ENCODE data around the gene SLC25A30. TPM values are rescaled to one million over a fixed set of nuclear protein-coding genes. Genes with fewer than 3 reads are reported as not detected.

The SLC25A30 gene
- total RNA-seq, 2 experiments from 2014 or later = 23.2 to 28.6 TPM

- ATAC-seq (ENCODE audit: poor library complexity) = no peak
- Histone ChIP-seq H3K4me3 (ENCODE audit: low read length) (no peak overlapping the region), H3K36me3 (ENCODE audit: insufficient read depth, low read length) (no peaks in the 10 kb centered on the region), H3K9me3 (ENCODE audit: control insufficient read depth in 1 of 2, insufficient read depth in 1 of 2, low read length in 2 of 2) (no peaks in the 10 kb centered on the region), H3K4me1 (ENCODE audit: insufficient read depth, low read length) (peaks cover 5% of the 10 kb centered on the region), H3K27me3 (ENCODE audit: control insufficient read depth in 1 of 2, insufficient read depth in 2 of 2, low read length in 2 of 2) (no peaks in the 10 kb centered on the region), H3K27ac (ENCODE audit: low read depth in 1 of 2, low read length in 2 of 2) (no peak overlapping the region)
- TF ChIP-seq, protein P1, sequence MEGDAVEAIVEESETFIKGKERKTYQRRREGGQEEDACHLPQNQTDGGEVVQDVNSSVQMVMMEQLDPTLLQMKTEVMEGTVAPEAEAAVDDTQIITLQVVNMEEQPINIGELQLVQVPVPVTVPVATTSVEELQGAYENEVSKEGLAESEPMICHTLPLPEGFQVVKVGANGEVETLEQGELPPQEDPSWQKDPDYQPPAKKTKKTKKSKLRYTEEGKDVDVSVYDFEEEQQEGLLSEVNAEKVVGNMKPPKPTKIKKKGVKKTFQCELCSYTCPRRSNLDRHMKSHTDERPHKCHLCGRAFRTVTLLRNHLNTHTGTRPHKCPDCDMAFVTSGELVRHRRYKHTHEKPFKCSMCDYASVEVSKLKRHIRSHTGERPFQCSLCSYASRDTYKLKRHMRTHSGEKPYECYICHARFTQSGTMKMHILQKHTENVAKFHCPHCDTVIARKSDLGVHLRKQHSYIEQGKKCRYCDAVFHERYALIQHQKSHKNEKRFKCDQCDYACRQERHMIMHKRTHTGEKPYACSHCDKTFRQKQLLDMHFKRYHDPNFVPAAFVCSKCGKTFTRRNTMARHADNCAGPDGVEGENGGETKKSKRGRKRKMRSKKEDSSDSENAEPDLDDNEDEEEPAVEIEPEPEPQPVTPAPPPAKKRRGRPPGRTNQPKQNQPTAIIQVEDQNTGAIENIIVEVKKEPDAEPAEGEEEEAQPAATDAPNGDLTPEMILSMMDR (IDR thresholded peaks at IDR 0.05) = no peak
- Mint-ChIP-seq H3K4me1 (ENCODE audit: low read depth) (peaks cover 9% of the 10 kb centered on the region), H3K4me3 (no peak overlapping the region), H3K36me3 (ENCODE audit: low read depth) (no peaks in the 10 kb centered on the region), H3K27ac (no peak overlapping the region), H3K9me3 (no peaks in the 10 kb centered on the region), H3K27me3 (no peaks in the 10 kb centered on the region)
- intact Hi-C loops (cut with DNase I, micrococcal nuclease) = no loop called here
- no peak for DNase-seq
- POLR2A ChIA-PET = no interaction called here
- CTCF ChIA-PET = no interaction called here
Measured at GRCh38 chr13:45445053-45445452, 26.9 kb upstream of the SLC25A30 start.

DNA sequence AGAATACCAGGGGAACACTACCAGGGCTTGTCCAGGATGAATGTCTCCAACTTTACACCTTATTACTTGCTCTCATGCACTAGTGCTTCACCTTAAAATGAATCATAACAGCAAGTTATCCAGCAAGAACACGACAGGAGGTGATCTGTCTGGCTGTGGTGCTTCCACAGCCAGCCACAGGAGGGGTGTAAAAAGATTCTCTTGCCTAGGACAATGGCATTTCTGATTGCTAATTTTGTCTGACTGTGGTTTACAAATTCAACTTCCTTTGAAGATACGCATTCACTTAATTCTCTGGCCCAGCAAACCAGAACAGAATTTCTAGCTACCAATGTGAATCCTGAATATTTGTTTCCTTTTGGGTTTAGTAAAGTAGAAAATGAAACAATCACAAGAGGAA, 23.5 kb upstream of the SLC25A30 start:
- DNase-seq (peak in 4 of 14 experiments; percentile 14 to 40 (median 18)), ATAC-seq (ENCODE audit: poor library complexity) (peak; percentile 63)
- TF ChIP-seq, protein P1 (IDR thresholded peaks at IDR 0.05) = no peak
- Histone ChIP-seq H3K4me3 (ENCODE audit: low read length) (no peak overlapping the region), H3K9me3 (ENCODE audit: control insufficient read depth in 1 of 2, insufficient read depth in 1 of 2, low read length in 2 of 2) (no peaks in the 10 kb centered on the region), H3K36me3 (ENCODE audit: insufficient read depth, low read length) (no peaks in the 10 kb centered on the region), H3K27me3 (ENCODE audit: control insufficient read depth in 1 of 2, insufficient read depth in 2 of 2, low read length in 2 of 2) (no peaks in the 10 kb centered on the region), H3K27ac (ENCODE audit: low read depth in 1 of 2, low read length in 2 of 2) (no peak overlapping the region), H3K4me1 (ENCODE audit: insufficient read depth, low read length) (peaks cover 5% of the 10 kb centered on the region)
- Mint-ChIP-seq H3K4me3 (no peak overlapping the region), H3K4me1 (ENCODE audit: low read depth) (peaks cover 9% of the 10 kb centered on the region), H3K27ac (no peak overlapping the region), H3K27me3 (no peaks in the 10 kb centered on the region), H3K9me3 (no peaks in the 10 kb centered on the region), H3K36me3 (ENCODE audit: low read depth) (no peaks in the 10 kb centered on the region)
- intact Hi-C loops (cut with DNase I, micrococcal nuclease) = no loop called here
- ChIA-PET POLR2A (no interaction called here), CTCF (interaction anchor here (1.2 kb wide), 1 partner anchor 22 kb away, joined by 3 read pairs; no protein-coding TSS in a partner anchor)

GRCh38 chr13:45439781-45440462, 21.7 kb upstream of the SLC25A30 start:
- H3K27me3 Mint-ChIP-seq = no peaks in the 10 kb centered on the region
- no peak overlapping the region for H3K4me3 ChIP-seq (ENCODE audit: low read length)
- no peaks in the 10 kb centered on the region for H3K36me3 Mint-ChIP-seq (ENCODE audit: low read depth)
- no peak overlapping the region for H3K4me3 Mint-ChIP-seq
- TF ChIP-seq, protein P1 (IDR thresholded peaks at IDR 0.05) = no peak
- CTCF ChIA-PET = interaction anchor here (0.5 to 0.6 kb wide), 2 partner anchors 34 to 69 kb away, joined by 3 read pairs; no protein-coding TSS in a partner anchor
- no peaks in the 10 kb centered on the region for H3K9me3 ChIP-seq (ENCODE audit: control insufficient read depth in 1 of 2, insufficient read depth in 1 of 2, low read length in 2 of 2)
- ATAC-seq (ENCODE audit: poor library complexity) = no peak
- POLR2A ChIA-PET = no interaction called here
- H3K9me3 Mint-ChIP-seq = no peaks in the 10 kb centered on the region
- no peak overlapping the region for H3K27ac ChIP-seq (ENCODE audit: low read depth in 1 of 2, low read length in 2 of 2)
- H3K4me1 Mint-ChIP-seq (ENCODE audit: low read depth) = peaks cover 9% of the 10 kb centered on the region
- intact Hi-C loops (cut with DNase I, micrococcal nuclease) = no loop called here
- H3K27ac Mint-ChIP-seq = no peak overlapping the region
- no peak for DNase-seq
- H3K4me1 ChIP-seq (ENCODE audit: insufficient read depth, low read length) = peaks cover 5% of the 10 kb centered on the region
- H3K36me3 ChIP-seq (ENCODE audit: insufficient read depth, low read length) = no peaks in the 10 kb centered on the region
- H3K27me3 ChIP-seq (ENCODE audit: control insufficient read depth in 1 of 2, insufficient read depth in 2 of 2, low read length in 2 of 2) = no peaks in the 10 kb centered on the region
